A549 (cell line): ENCODE data around the gene PDLIM1.

Experiments
- EP300 ChIP-seq, 2 experiments: fragments of >200 bp; sonication (Bioruptor Twin); formaldehyde crosslinking; IDR thresholded peaks; 2 replicates in 1 of 2; 3 replicates in 1 of 2; pipeline ENCODE4 v1.6.1; 2016 to 2017
- FOXS1 ChIP-seq: fragments of 250-450 bp; sonication (Bioruptor Pico); IDR thresholded peaks from 2 replicates; pipeline ENCODE4 v1.5.0; 2020; ENCODE audit warnings: mild to moderate bottlenecking, moderate library complexity
- PHF8 ChIP-seq: fragments of 200-600 bp; sonication (generic); IDR thresholded peaks from 2 replicates; pipeline ENCODE4 v1.6.1; 2016; ENCODE audit warnings: low read depth, mild to moderate bottlenecking, antibody characterized with exemption, moderate library complexity, borderline replicate concordance
- RCOR1 ChIP-seq: fragments of 150-350 bp; IDR thresholded peaks from 2 replicates; pipeline ENCODE4 v1.6.1; 2014; ENCODE audit warnings: antibody characterized with exemption, low read length, low read depth
- SMC3 ChIP-seq: fragments of >200 bp; sonication (Bioruptor Twin); formaldehyde crosslinking; IDR thresholded peaks from 3 replicates; pipeline ENCODE4 v1.6.1; 2018; ENCODE audit warnings: inconsistent platforms
- TF ChIP-seq, protein P1 (sequence below): fragments of >200 bp; sonication (Bioruptor Twin); formaldehyde crosslinking; IDR thresholded peaks from 3 replicates; pipeline ENCODE4 v1.5.1; 2016

DNA sequence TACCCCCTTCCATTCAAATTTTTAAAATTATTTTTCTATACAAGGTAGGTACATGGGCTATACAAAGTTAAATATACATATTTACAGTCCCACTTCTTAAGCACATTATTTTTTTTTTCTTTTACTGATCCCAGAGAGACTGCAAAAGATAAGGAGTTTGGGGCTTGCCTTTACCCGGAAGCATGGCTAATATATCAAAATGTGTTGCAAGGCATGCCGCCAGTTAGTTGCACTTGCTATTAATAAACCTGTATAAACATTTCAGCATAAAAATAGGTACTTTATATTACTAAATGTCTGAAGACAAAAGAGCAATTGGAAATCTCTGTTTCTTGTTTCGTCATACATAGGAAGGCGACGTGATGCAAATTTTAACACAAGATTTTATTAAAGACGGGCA is 21.5 kb upstream of the PDLIM1 start:
- TF ChIP-seq SMC3, result no peak
- TF ChIP-seq, protein P1, sequence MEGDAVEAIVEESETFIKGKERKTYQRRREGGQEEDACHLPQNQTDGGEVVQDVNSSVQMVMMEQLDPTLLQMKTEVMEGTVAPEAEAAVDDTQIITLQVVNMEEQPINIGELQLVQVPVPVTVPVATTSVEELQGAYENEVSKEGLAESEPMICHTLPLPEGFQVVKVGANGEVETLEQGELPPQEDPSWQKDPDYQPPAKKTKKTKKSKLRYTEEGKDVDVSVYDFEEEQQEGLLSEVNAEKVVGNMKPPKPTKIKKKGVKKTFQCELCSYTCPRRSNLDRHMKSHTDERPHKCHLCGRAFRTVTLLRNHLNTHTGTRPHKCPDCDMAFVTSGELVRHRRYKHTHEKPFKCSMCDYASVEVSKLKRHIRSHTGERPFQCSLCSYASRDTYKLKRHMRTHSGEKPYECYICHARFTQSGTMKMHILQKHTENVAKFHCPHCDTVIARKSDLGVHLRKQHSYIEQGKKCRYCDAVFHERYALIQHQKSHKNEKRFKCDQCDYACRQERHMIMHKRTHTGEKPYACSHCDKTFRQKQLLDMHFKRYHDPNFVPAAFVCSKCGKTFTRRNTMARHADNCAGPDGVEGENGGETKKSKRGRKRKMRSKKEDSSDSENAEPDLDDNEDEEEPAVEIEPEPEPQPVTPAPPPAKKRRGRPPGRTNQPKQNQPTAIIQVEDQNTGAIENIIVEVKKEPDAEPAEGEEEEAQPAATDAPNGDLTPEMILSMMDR, result no peak
- TF ChIP-seq RCOR1, result no peak
- no peak for TF ChIP-seq FOXS1 (CRISPR knock-in tag)
- TF ChIP-seq EP300 (IDR thresholded peaks at IDR 0.05), result no peak
- TF ChIP-seq PHF8, result no peak
